Endothelial cell of umbilical vein (primary cell): Measurements from ENCODE around the gene TIMM10. TPM values are rescaled to one million over a fixed set of nuclear protein-coding genes. Genes with fewer than 3 reads are reported as not detected.

Source experiments
- BruUV-seq: library from RNA; stranded (reverse); fragments of 400-500 nt; replicated peaks from 2 replicates; lab custom pipeline; 2021; lab: Mats Ljungman, UMichigan
- CTCF ChIA-PET: fragments of 300-600, 350-600 bp; sonication (Branson Sonifier 250); formaldehyde crosslinking; loops from one replicate; lab custom pipeline; 2021; ENCODE audit warnings: antibody characterized with exemption, inconsistent platforms; lab: Charles Lee
- POLR2A ChIA-PET: fragments of 300-600, 350-600 bp; sonication (Branson Sonifier 250); formaldehyde crosslinking; loops from one replicate; lab custom pipeline; 2021; ENCODE audit warnings: antibody characterized with exemption, inconsistent platforms; lab: Charles Lee
- DNase-seq: peaks from one replicate; pipeline ENCODE4 v3.0.0-alpha.2; 2011; ENCODE audit warnings: low read depth, low spot score
- FAIRE-seq: peaks from 2 replicates; lab custom pipeline; 2011; peaks lifted over from hg19 to GRCh38; lab: Jason Lieb, UNC
- H2AFZ ChIP-seq: 2 replicates; pipeline ENCODE4 v1.6.0; 2012; ENCODE audit warnings: low read depth, low read length, control low read depth, inconsistent platforms
- H3K27ac ChIP-seq: 2 replicates; pipeline ENCODE4 v1.5.1; 2011; ENCODE audit warnings: low read depth, mild to moderate bottlenecking, control low read depth, low read length, moderate library complexity; ENCODE audit not compliant: insufficient read depth
- H3K27me3 ChIP-seq, 2 experiments: 2 replicates each; pipeline versions ENCODE4 v1.6.0 to v1.6.1; 2011; ENCODE audit warnings: low read length in 2 of 2, mixed read lengths in 1 of 2; ENCODE audit not compliant: control insufficient read depth in 2 of 2, insufficient read depth in 2 of 2
- H3K36me3 ChIP-seq, 2 experiments: 2 replicates in 1 of 2; 3 replicates in 1 of 2; pipeline ENCODE4 v1.5.1; 2011; ENCODE audit warnings: low read length in 2 of 2, mild to moderate bottlenecking in 1 of 2, moderate library complexity in 1 of 2; ENCODE audit not compliant: control insufficient read depth in 2 of 2, insufficient read depth in 2 of 2; ENCODE audit errors: extremely low read depth in 1 of 2
- H3K4me1 ChIP-seq: 3 replicates; pipeline ENCODE4 v1.5.1; 2011; ENCODE audit warnings: mild to moderate bottlenecking, low read length; ENCODE audit not compliant: control insufficient read depth, insufficient read depth; ENCODE audit errors: extremely low read depth
- H3K4me2 ChIP-seq: 2 replicates; pipeline ENCODE4 v1.6.1; 2011; ENCODE audit warnings: low read length, control low read depth, mixed read lengths; ENCODE audit not compliant: insufficient read depth
- H3K4me3 ChIP-seq, 3 experiments: fragments of 200-600 bp in 1 of 3; sonication (generic), shearing (Covaris generic) in 1 of 3; replicated peaks in 1 of 3; 2 replicates each; pipeline ENCODE4 v1.5.1; 2011 to 2016; ENCODE audit warnings: control low read depth in 3 of 3, low read length in 3 of 3, mild to moderate bottlenecking in 2 of 3, inconsistent platforms in 1 of 3, low read depth in 1 of 3, moderate library complexity in 1 of 3; ENCODE audit not compliant: insufficient read depth in 1 of 3
- H3K79me2 ChIP-seq: 2 replicates; pipeline ENCODE4 v1.6.0; 2012; ENCODE audit warnings: low read length, inconsistent platforms; ENCODE audit not compliant: control insufficient read depth, insufficient read depth
- H3K9ac ChIP-seq: replicated peaks from 2 replicates; pipeline ENCODE3; 2011; ENCODE audit warnings: low read length, control low read depth; ENCODE audit not compliant: insufficient read depth; ENCODE audit errors: extremely low read depth
- H3K9me1 ChIP-seq: replicated peaks from 3 replicates; pipeline ENCODE4 v1.6.0; 2011; ENCODE audit warnings: mild to moderate bottlenecking, low read length; ENCODE audit not compliant: control insufficient read depth, insufficient read depth; ENCODE audit errors: extremely low read depth
- H3K9me3 ChIP-seq: replicated peaks from 2 replicates; pipeline ENCODE4 v1.5.1; 2012; ENCODE audit warnings: low read length, inconsistent platforms; ENCODE audit not compliant: control insufficient read depth, insufficient read depth
- H4K20me1 ChIP-seq: replicated peaks from 2 replicates; pipeline ENCODE3; 2011; ENCODE audit warnings: mild to moderate bottlenecking, low read length; ENCODE audit not compliant: control insufficient read depth, insufficient read depth; ENCODE audit errors: extremely low read depth
- EZH2 ChIP-seq: IDR thresholded peaks from 2 replicates; pipeline ENCODE4 v1.6.1; 2012; ENCODE audit warnings: borderline replicate concordance, low read depth, mild to moderate bottlenecking, moderate library complexity, low read length, inconsistent platforms; ENCODE audit not compliant: severe bottlenecking
- FOS ChIP-seq: IDR thresholded peaks from 2 replicates; pipeline ENCODE4 v1.6.1; 2011; ENCODE audit warnings: mild to moderate bottlenecking, low read length, moderate library complexity, borderline replicate concordance; ENCODE audit not compliant: insufficient read depth
- GATA2 ChIP-seq: IDR thresholded peaks from 2 replicates; pipeline ENCODE4 v1.7.0; 2011; ENCODE audit warnings: low read depth, mild to moderate bottlenecking, moderate library complexity, mixed read lengths, low read length; ENCODE audit not compliant: insufficient read length, insufficient read depth
- JUN ChIP-seq: IDR thresholded peaks from 2 replicates; pipeline ENCODE4 v1.6.1; 2011; ENCODE audit warnings: borderline replicate concordance, low read depth; ENCODE audit not compliant: insufficient read length, insufficient read depth
- MYC ChIP-seq: IDR thresholded peaks from one replicate; pipeline ENCODE4 v1.6.1; 2011; ENCODE audit warnings: mild to moderate bottlenecking, low read depth, low read length
- POLR2A ChIP-seq: IDR thresholded peaks from 2 replicates; pipeline ENCODE4 v1.6.1; 2012; ENCODE audit warnings: low read depth, mild to moderate bottlenecking, control low read depth, low read length
- POLR2AphosphoS5 ChIP-seq: IDR thresholded peaks from 2 replicates; pipeline ENCODE4 v1.6.1; 2012; ENCODE audit warnings: low read depth, mild to moderate bottlenecking, control low read depth, low read length, moderate library complexity; ENCODE audit not compliant: insufficient read depth
- dilution Hi-C: fragments of 300-500 bp; cut with MboI; formaldehyde crosslinking; loops from one replicate; pipeline ENCODE4 v1.15.0; 2019; ENCODE audit warnings: low sequenced_read_pairs; ENCODE audit not compliant: extremely low pct_ligation_motif_present
- intact Hi-C: fragments of 100-400 bp; cut with micrococcal nuclease; formaldehyde crosslinking; loops from one replicate; pipeline ENCODE4 v1.10.0; 2022
- polyA plus RNA-seq, 4 experiments: library from polyadenylated mRNA; depleted of rRNA in 3 of 4; stranded (reverse) in 3 of 4; unstranded in 1 of 4; fragments of >200 nt; gene quantifications; 2 replicates each; pipeline versions ENCODE4 v1.2.1 to v1.2.3, GENCODE V29; 2011 to 2012; ENCODE audit warnings: missing spikeins in 1 of 4
- total RNA-seq: library from RNA; stranded (reverse); gene quantifications from 2 replicates; pipeline ENCODE4 v1.2.3, GENCODE V29; 2021
- TF ChIP-seq, protein P1 (sequence below): IDR thresholded peaks from 2 replicates; pipeline ENCODE4 v1.6.1; 2011; ENCODE audit not compliant: insufficient read depth, insufficient read length
- TF ChIP-seq, protein P2 (sequence below), 2 donors: IDR thresholded peaks; 1 replicate in 1 of 2; 2 replicates in 1 of 2; pipeline ENCODE4 v1.5.1; 2011; ENCODE audit warnings: low read length in 2 of 2, mild to moderate bottlenecking in 2 of 2, moderate library complexity in 2 of 2, control low read depth in 1 of 2, inconsistent platforms in 1 of 2, low read depth in 1 of 2; ENCODE audit not compliant: insufficient read depth in 1 of 2; ENCODE audit errors: extremely low read depth in 1 of 2

The TIMM10 gene
- total and polyA plus RNA-seq, 2 donors (not counting 3 experiments of a cell fraction or from before 2014, with no cell fraction given), result 64.2 to 128 TPM

GRCh38 chr11:57555393-57555792 is 24.8 kb upstream of the TIMM10 start:
- FAIRE-seq (no peak), DNase-seq (no peak)
- ChIA-PET CTCF (no interaction called here), POLR2A (no interaction called here)
- TF ChIP-seq MYC, result no peak
- no peak for TF ChIP-seq GATA2
- TF ChIP-seq POLR2A, result no peak
- no peak for TF ChIP-seq FOS
- Histone ChIP-seq H3K9me3 (no peaks in the 10 kb centered on the region), H3K4me3 (no peak overlapping the region), H3K4me1 (no peaks in the 10 kb centered on the region), H3K9ac (no peak overlapping the region), H3K27me3 (no peaks in the 10 kb centered on the region), H3K4me2 (no peak overlapping the region), H3K9me1 (no peaks in the 10 kb centered on the region), H4K20me1 (no peaks in the 10 kb centered on the region), H2AFZ (no peak overlapping the region), H3K27ac (no peak overlapping the region), H3K79me2 (no peaks in the 10 kb centered on the region), H3K36me3 (peaks cover 0 to 5% of the 10 kb centered on the region in 2 experiments)
- dilution Hi-C loops, result no loop called here
- intact Hi-C loops, result no loop called here
- no TSS peak for BruUV-seq

- CTCF ChIA-PET, result no interaction called here
- H3K36me3 ChIP-seq, result peaks cover 0 to 5% of the 10 kb centered on the region in 2 experiments
- H3K27ac ChIP-seq, result no peak overlapping the region
- H3K9me1 ChIP-seq, result no peaks in the 10 kb centered on the region
- TF ChIP-seq POLR2AphosphoS5 (no peak), FOS (no peak), POLR2A (no peak), GATA2 (no peak), JUN (no peak), MYC (no peak), EZH2 (no peak)
- TF ChIP-seq, protein P1, sequence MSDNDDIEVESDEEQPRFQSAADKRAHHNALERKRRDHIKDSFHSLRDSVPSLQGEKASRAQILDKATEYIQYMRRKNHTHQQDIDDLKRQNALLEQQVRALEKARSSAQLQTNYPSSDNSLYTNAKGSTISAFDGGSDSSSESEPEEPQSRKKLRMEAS, result no peak
- TF ChIP-seq, protein P2, sequence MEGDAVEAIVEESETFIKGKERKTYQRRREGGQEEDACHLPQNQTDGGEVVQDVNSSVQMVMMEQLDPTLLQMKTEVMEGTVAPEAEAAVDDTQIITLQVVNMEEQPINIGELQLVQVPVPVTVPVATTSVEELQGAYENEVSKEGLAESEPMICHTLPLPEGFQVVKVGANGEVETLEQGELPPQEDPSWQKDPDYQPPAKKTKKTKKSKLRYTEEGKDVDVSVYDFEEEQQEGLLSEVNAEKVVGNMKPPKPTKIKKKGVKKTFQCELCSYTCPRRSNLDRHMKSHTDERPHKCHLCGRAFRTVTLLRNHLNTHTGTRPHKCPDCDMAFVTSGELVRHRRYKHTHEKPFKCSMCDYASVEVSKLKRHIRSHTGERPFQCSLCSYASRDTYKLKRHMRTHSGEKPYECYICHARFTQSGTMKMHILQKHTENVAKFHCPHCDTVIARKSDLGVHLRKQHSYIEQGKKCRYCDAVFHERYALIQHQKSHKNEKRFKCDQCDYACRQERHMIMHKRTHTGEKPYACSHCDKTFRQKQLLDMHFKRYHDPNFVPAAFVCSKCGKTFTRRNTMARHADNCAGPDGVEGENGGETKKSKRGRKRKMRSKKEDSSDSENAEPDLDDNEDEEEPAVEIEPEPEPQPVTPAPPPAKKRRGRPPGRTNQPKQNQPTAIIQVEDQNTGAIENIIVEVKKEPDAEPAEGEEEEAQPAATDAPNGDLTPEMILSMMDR (IDR thresholded peaks at IDR 0.05; ENCODE audit: extremely low read depth in 1 of 2, insufficient read depth in 1 of 2, low read depth in 1 of 2, low read length in 2 of 2), result no peak
- dilution Hi-C loops (no loop called here), intact Hi-C loops (no loop called here)
- H4K20me1 ChIP-seq, result no peaks in the 10 kb centered on the region
- no peak overlapping the region for H3K9ac ChIP-seq
- no TSS peak for BruUV-seq
- DNase-seq (no peak), FAIRE-seq (no peak)
- H3K27me3 ChIP-seq, result no peaks in the 10 kb centered on the region
- H3K9me3 ChIP-seq, result no peaks in the 10 kb centered on the region
- H2AFZ ChIP-seq, result no peak overlapping the region
- no peak overlapping the region for H3K4me2 ChIP-seq
- POLR2A ChIA-PET, result no interaction called here
- no peaks in the 10 kb centered on the region for H3K79me2 ChIP-seq
- H3K4me3 ChIP-seq, result no peak overlapping the region
- H3K4me1 ChIP-seq, result no peaks in the 10 kb centered on the region
Observed at GRCh38 chr11:57552479-57552878, 21.9 kb upstream of the TIMM10 start.
